Suprapubic skin (tissue), 4 donors: Measurements from ENCODE around the gene CRIP2.

Source experiments
- CTCF ChIP-seq, 2 donors: fragments of 200-600 bp in 1 of 2; fragments of 450-650 bp in 1 of 2; sonication (generic) in 1 of 2; IDR thresholded peaks; one replicate each; pipeline ENCODE4 v1.5.1; 2016 to 2019; ENCODE audit warnings: antibody characterized with exemption in 2 of 2, mild to moderate bottlenecking in 1 of 2, moderate library complexity in 1 of 2
- EP300 ChIP-seq: sonication (generic); formaldehyde crosslinking; IDR thresholded peaks from one replicate; pipeline ENCODE4 v1.6.1; 2017; ENCODE audit warnings: antibody characterized with exemption
- POLR2A ChIP-seq, 2 donors: fragments of 450-650 bp; IDR thresholded peaks; one replicate each; pipeline ENCODE4 v1.6.1; 2017; ENCODE audit warnings: antibody characterized with exemption in 2 of 2, mild to moderate bottlenecking in 2 of 2, moderate library complexity in 2 of 2
- POLR2AphosphoS5 ChIP-seq, 3 donors: sonication (generic); formaldehyde crosslinking; IDR thresholded peaks; one replicate each; pipeline ENCODE4 v1.6.1; 2017; ENCODE audit warnings: antibody characterized with exemption in 3 of 3

- TF ChIP-seq CTCF (IDR thresholded peaks at IDR 0.05) (no peak), POLR2A (IDR thresholded peaks at IDR 0.05) (no peak), POLR2AphosphoS5 (IDR thresholded peaks at IDR 0.05) (no peak), EP300 (no peak)
Measured at GRCh38 chr14:105472486-105472991, 2.1 kb upstream of the CRIP2 start.
